ENCODE measurements around the gene RELL1.

Gene RELL1

DNA sequence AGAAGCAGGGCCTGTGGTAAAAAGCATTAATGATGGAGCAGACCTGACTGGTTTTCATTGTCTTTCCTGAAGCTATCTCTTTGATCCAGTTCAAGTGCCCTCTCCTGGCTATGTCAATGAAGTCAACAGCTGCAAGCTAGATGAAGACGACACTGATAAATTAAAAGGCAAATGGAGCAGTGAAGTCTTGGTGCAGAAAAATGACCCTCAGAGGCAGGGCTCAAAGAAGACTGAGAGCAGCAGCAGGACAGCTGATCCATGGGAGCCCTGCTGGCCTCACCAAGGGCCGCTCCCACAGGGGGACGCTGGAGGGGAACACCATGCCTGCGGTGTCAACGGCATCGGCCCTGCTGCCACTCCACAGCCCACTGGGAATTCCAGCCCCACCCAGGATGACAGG, 96.2 kb downstream of the RELL1 start:
- no peak overlapping the region for H3K4me3 Mint-ChIP-seq
- H3K36me3 Mint-ChIP-seq (ENCODE audit: low read depth) = no peaks in the 10 kb centered on the region
- TF ChIP-seq CTCF (IDR thresholded peaks at IDR 0.05; ENCODE audit: unreplicated experiment in 3 of 3) = no peak
- no peaks in the 10 kb centered on the region for H3K9me3 Mint-ChIP-seq
- H3K4me1 Mint-ChIP-seq = peaks cover 17% of the 10 kb centered on the region
- no peak overlapping the region for H3K27ac Mint-ChIP-seq
- H3K27me3 Mint-ChIP-seq (ENCODE audit: low read depth) = no peaks in the 10 kb centered on the region

DNA sequence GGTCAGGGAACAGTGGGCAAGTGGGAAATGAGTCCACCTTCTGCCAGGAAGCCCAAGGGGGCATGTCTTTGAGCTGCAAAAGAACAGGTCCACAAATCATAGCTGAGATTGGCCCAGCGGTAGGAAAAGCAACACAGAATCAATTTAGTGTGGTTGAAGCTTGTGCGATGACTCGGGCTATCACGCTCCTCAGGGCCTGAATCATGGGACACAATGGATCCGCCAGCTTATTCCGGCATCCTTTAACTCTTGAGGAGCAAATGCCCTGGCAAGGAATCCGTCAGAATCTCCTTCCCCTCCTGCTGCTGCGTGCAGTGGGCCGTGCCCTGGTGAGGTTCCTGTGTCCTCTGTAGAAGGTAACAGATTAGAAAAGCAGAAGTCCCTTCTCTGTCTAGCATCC, 98.0 kb downstream of the RELL1 start:
- H3K4me3 Mint-ChIP-seq = no peak overlapping the region
- no peaks in the 10 kb centered on the region for H3K9me3 Mint-ChIP-seq
- no peaks in the 10 kb centered on the region for H3K36me3 Mint-ChIP-seq (ENCODE audit: low read depth)
- peaks cover 5% of the 10 kb centered on the region for H3K4me1 Mint-ChIP-seq
- H3K27ac Mint-ChIP-seq = no peak overlapping the region
- H3K27me3 Mint-ChIP-seq (ENCODE audit: low read depth) = no peaks in the 10 kb centered on the region
- no peak for TF ChIP-seq CTCF (IDR thresholded peaks at IDR 0.05; ENCODE audit: unreplicated experiment in 3 of 3)

- Mint-ChIP-seq H3K27me3 (ENCODE audit: low read depth) (no peaks in the 10 kb centered on the region), H3K4me1 (peaks cover 5% of the 10 kb centered on the region), H3K9me3 (peaks cover 6% of the 10 kb centered on the region), H3K27ac (no peak overlapping the region), H3K36me3 (ENCODE audit: low read depth) (peaks cover 3% of the 10 kb centered on the region), H3K4me3 (no peak overlapping the region)
- no peak for TF ChIP-seq CTCF (IDR thresholded peaks at IDR 0.05; ENCODE audit: unreplicated experiment in 3 of 3)
Measured at GRCh38 chr4:37586194-37586593, 100.0 kb downstream of the RELL1 start.

DNA sequence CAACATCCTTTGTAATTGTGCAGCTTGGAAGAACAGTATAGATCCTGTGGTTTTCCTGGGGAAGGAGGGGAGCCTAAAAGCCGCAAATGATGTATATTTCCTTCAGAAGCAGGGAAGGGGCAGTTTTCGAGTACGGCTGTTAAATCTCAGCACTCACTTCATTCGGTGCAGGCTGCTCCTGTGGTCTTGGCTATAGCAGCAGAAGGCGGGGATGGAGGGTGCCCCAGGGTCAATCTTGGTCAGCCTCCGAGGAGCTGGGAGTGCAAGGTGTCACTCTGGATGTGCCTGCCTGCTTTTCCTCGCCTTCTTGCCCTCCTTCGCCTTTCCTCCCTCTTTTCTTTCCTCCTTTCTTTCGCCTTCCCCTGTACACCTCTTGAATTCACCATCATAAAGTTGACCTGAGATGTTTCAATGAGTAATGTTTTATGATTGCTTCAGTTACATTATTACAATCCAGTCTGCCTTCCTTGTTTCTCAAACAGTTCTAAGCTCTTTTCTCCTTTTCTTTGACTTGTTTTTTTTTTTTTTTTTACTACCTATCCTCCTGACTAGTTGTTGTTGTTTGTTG, 101.6 kb downstream of the RELL1 start:
- Mint-ChIP-seq H3K27me3 (ENCODE audit: low read depth) (no peaks in the 10 kb centered on the region), H3K4me3 (no peak overlapping the region), H3K36me3 (ENCODE audit: low read depth) (peaks cover 10% of the 10 kb centered on the region), H3K4me1 (no peaks in the 10 kb centered on the region), H3K27ac (no peak overlapping the region), H3K9me3 (peaks cover 17% of the 10 kb centered on the region)
- no peak for TF ChIP-seq CTCF (IDR thresholded peaks at IDR 0.05; ENCODE audit: unreplicated experiment in 3 of 3)

DNA sequence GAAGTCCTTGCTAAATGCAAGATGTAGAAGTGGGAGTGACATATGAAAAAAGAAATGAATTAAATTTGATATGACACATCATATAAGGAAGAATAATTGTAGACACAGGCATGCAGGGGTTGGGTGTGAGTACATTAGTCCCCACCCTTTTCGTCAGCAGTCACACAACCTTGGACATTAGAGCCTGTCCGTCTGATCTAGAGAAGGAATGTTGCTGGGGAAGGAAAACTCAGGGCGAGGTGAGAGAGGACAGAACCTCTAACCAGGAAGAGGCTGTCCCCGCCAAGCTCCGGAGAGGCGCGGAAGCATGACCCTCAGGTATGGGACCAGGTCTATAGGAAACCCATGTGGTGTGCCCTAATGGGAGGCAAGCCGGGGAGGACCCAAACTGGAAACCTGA, 102.1 kb downstream of the RELL1 start:
- no peaks in the 10 kb centered on the region for H3K27me3 Mint-ChIP-seq (ENCODE audit: low read depth)
- H3K36me3 Mint-ChIP-seq (ENCODE audit: low read depth) = peaks cover 12% of the 10 kb centered on the region
- no peaks in the 10 kb centered on the region for H3K4me1 Mint-ChIP-seq
- H3K27ac Mint-ChIP-seq = no peak overlapping the region
- H3K9me3 Mint-ChIP-seq = peaks cover 22% of the 10 kb centered on the region
- no peak for TF ChIP-seq CTCF (IDR thresholded peaks at IDR 0.05; ENCODE audit: unreplicated experiment in 3 of 3)
- no peak overlapping the region for H3K4me3 Mint-ChIP-seq

DNA sequence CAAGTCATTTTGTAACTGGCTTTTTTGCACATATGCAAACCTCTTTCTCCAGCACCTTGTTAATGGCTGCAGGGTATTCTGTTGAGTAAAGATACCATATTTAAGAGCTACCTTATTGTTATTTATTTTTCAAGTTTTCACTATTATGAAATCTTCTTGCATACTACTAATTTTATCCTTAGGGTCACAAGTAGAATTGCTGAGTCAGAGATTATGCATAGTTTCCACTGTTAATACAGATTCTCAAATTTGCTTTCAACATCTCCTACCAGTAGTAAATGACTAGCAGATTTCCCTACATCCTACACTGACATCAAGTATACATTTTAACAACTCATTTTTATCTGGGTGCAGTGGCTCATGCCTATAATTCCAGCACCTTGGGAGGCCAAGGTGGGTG, 112.6 kb downstream of the RELL1 start:
- no peaks in the 10 kb centered on the region for H3K27me3 Mint-ChIP-seq (ENCODE audit: low read depth)
- peaks cover 24% of the 10 kb centered on the region for H3K9me3 Mint-ChIP-seq
- H3K27ac Mint-ChIP-seq = no peak overlapping the region
- H3K36me3 Mint-ChIP-seq (ENCODE audit: low read depth) = no peaks in the 10 kb centered on the region
- no peak overlapping the region for H3K4me3 Mint-ChIP-seq
- H3K4me1 Mint-ChIP-seq = no peaks in the 10 kb centered on the region
- no peak for TF ChIP-seq CTCF (IDR thresholded peaks at IDR 0.05; ENCODE audit: unreplicated experiment in 3 of 3)

Data from nephron (organoid).